Neural cell (in vitro differentiated cells): ENCODE results near the gene DSCAML1. TPM values are rescaled to one million over a fixed set of nuclear protein-coding genes. Genes with fewer than 3 reads are reported as not detected.
A peak's percentile ranks its signal among the peaks of the same experiment; 100 is the strongest.

ENCODE experiments used
- H2AFZ ChIP-seq: fragments of 200-600, 300-800 bp; sonication (generic), shearing (Covaris generic); 2 replicates; pipeline ENCODE4 v1.6.0; 2014; ENCODE audit warnings: low read depth, mild to moderate bottlenecking, antibody characterized with exemption, low read length, moderate library complexity
- H3F3A ChIP-seq: fragments of 200-600 bp; shearing (Covaris generic); 2 replicates; pipeline ENCODE4 v1.6.1; 2016; ENCODE audit warnings: mild to moderate bottlenecking, moderate library complexity, mixed read lengths, antibody characterized with exemption, low read length; ENCODE audit not compliant: insufficient read depth, poor library complexity, severe bottlenecking
- H3K27ac ChIP-seq: fragments of 200-600, 300-800 bp; sonication (generic), shearing (Covaris generic); 2 replicates; pipeline ENCODE4 v1.5.1; 2014; ENCODE audit warnings: mild to moderate bottlenecking, low read length, moderate library complexity
- H3K27me3 ChIP-seq: fragments of 300-800, 200-600 bp; sonication (generic), shearing (Covaris generic); 2 replicates; pipeline ENCODE4 v1.6.0; 2014; ENCODE audit warnings: mild to moderate bottlenecking, low read depth, low read length, moderate library complexity; ENCODE audit not compliant: insufficient read depth
- H3K36me3 ChIP-seq: fragments of 300-800, 200-600 bp; sonication (generic), shearing (Covaris generic); 2 replicates; pipeline ENCODE4 v1.5.1; 2014; ENCODE audit warnings: mild to moderate bottlenecking, antibody characterized with exemption, low read length, moderate library complexity; ENCODE audit not compliant: insufficient read depth
- H3K4me2 ChIP-seq: fragments of 300-800, 200-600 bp; sonication (generic), shearing (Covaris generic); 2 replicates; pipeline ENCODE4 v1.6.0; 2014; ENCODE audit warnings: mild to moderate bottlenecking, low read length
- H3K4me3 ChIP-seq: fragments of 300-800, 200-600 bp; sonication (generic), shearing (Covaris generic); 2 replicates; pipeline ENCODE4 v1.5.1; 2014; ENCODE audit warnings: mild to moderate bottlenecking, low read length, moderate library complexity
- H3K79me2 ChIP-seq: fragments of 200-600 bp; shearing (Covaris generic); replicated peaks from 2 replicates; pipeline ENCODE4 v1.6.0; 2014; ENCODE audit warnings: mild to moderate bottlenecking, low read length, moderate library complexity; ENCODE audit not compliant: insufficient read depth
- H3K9ac ChIP-seq: fragments of 300-800, 200-600 bp; sonication (generic), shearing (Covaris generic); 2 replicates; pipeline ENCODE4 v1.6.1; 2016; ENCODE audit warnings: mild to moderate bottlenecking, low read length, mixed read lengths
- H3K9me2 ChIP-seq: fragments of 200-600 bp; shearing (Covaris generic); 2 replicates; pipeline ENCODE4 v1.6.1; 2016; ENCODE audit warnings: mild to moderate bottlenecking, low read length, mixed read lengths; ENCODE audit not compliant: insufficient read depth
- H3K9me3 ChIP-seq: fragments of 200-600, 300-800 bp; sonication (generic), shearing (Covaris generic); 2 replicates; pipeline ENCODE4 v1.6.1; 2016; ENCODE audit warnings: mild to moderate bottlenecking, mixed run types, low read length, moderate library complexity, mixed read lengths
- H4K20me1 ChIP-seq: fragments of 200-600 bp; shearing (Covaris generic); 2 replicates; pipeline ENCODE4 v1.6.1; 2016; ENCODE audit warnings: mild to moderate bottlenecking, mixed run types; ENCODE audit not compliant: insufficient read depth
- EP300 ChIP-seq: fragments of 450-650 bp; conservative IDR thresholded peaks from 2 replicates; pipeline ENCODE4 v1.6.1; 2014; ENCODE audit warnings: antibody characterized with exemption, mild to moderate bottlenecking, moderate library complexity; ENCODE audit not compliant: poor library complexity, severe bottlenecking
- EZH2 ChIP-seq: fragments of 200-600, 300-800 bp; shearing (Covaris generic), sonication (generic); IDR thresholded peaks from 2 replicates; pipeline ENCODE4 v1.6.1; 2014; ENCODE audit warnings: antibody characterized with exemption, low read length, borderline replicate concordance, mild to moderate bottlenecking; ENCODE audit not compliant: insufficient read depth, poor library complexity, severe bottlenecking
- MXI1 ChIP-seq: fragments of 450-650 bp; conservative IDR thresholded peaks from 2 replicates; pipeline ENCODE4 v1.6.1; 2014; ENCODE audit warnings: antibody characterized with exemption, mild to moderate bottlenecking; ENCODE audit not compliant: poor library complexity, severe bottlenecking
- POLR2AphosphoS5 ChIP-seq: IDR thresholded peaks from 2 replicates; pipeline ENCODE4 v1.6.1; 2012
- RAD21 ChIP-seq: fragments of 450-650 bp; conservative IDR thresholded peaks from 2 replicates; pipeline ENCODE4 v1.6.1; 2014; ENCODE audit warnings: antibody characterized with exemption, mild to moderate bottlenecking, moderate library complexity
- SMC3 ChIP-seq: fragments of 450-650 bp; conservative IDR thresholded peaks from 2 replicates; pipeline ENCODE4 v1.6.1; 2014; ENCODE audit warnings: antibody characterized with exemption, mild to moderate bottlenecking, moderate library complexity; ENCODE audit not compliant: poor library complexity
- TAF1 ChIP-seq: IDR thresholded peaks from 2 replicates; pipeline ENCODE4 v1.6.1; 2012; ENCODE audit warnings: low read depth
- polyA plus RNA-seq: library from polyadenylated mRNA; depleted of rRNA; stranded (reverse); fragments of >200 nt; gene quantifications from 2 replicates; pipeline ENCODE4 v1.2.3, GENCODE V29; 2014
- TF ChIP-seq, protein P1 (sequence below): fragments of 450-650 bp; IDR thresholded peaks from 2 replicates; pipeline ENCODE4 v1.5.1; 2014; ENCODE audit warnings: antibody characterized with exemption, mild to moderate bottlenecking, moderate library complexity; ENCODE audit not compliant: poor library complexity, severe bottlenecking
- TF ChIP-seq, protein P2 (sequence below): IDR thresholded peaks from 2 replicates; pipeline ENCODE4 v1.6.1; 2012; ENCODE audit warnings: borderline replicate concordance

Gene DSCAML1
- polyA plus RNA-seq, 1 donor from 2014 or later, result 1.3 TPM

DNA sequence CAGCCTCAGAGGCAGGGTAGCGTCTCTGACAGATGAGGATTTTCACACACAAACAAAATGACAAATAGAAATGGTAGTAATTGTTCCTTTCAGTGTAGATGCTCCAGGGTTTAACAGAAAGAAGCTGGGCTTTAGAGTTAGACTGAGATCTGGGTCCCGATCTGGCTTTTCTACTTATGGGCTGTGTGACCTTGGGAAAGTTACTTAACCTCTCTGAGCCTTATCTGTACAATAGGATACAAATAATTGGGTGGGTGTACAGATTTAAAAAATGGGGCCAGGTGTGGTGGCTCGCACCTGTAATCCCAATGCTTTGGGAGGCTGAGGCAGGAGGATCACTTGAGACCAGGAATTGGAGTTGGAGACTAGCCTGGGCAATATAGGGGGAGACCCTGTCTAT, 264.4 kb downstream of the DSCAML1 start:
- no peak overlapping the region for H3K9ac ChIP-seq
- no peaks in the 10 kb centered on the region for H3K9me3 ChIP-seq
- H3K27me3 ChIP-seq, result no peaks in the 10 kb centered on the region
- H3K79me2 ChIP-seq, result no peaks in the 10 kb centered on the region
- H2AFZ ChIP-seq, result no peak overlapping the region
- H3K4me3 ChIP-seq, result no peak overlapping the region
- no peaks in the 10 kb centered on the region for H3K9me2 ChIP-seq
- no peak overlapping the region for H3K27ac ChIP-seq
- no peaks in the 10 kb centered on the region for H3K36me3 ChIP-seq
- TF ChIP-seq EP300 (no peak), TAF1 (no peak), EZH2 (no peak), POLR2AphosphoS5 (no peak), MXI1 (no peak), RAD21 (no peak), SMC3 (no peak)
- TF ChIP-seq, protein P1, sequence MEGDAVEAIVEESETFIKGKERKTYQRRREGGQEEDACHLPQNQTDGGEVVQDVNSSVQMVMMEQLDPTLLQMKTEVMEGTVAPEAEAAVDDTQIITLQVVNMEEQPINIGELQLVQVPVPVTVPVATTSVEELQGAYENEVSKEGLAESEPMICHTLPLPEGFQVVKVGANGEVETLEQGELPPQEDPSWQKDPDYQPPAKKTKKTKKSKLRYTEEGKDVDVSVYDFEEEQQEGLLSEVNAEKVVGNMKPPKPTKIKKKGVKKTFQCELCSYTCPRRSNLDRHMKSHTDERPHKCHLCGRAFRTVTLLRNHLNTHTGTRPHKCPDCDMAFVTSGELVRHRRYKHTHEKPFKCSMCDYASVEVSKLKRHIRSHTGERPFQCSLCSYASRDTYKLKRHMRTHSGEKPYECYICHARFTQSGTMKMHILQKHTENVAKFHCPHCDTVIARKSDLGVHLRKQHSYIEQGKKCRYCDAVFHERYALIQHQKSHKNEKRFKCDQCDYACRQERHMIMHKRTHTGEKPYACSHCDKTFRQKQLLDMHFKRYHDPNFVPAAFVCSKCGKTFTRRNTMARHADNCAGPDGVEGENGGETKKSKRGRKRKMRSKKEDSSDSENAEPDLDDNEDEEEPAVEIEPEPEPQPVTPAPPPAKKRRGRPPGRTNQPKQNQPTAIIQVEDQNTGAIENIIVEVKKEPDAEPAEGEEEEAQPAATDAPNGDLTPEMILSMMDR, result no peak
- TF ChIP-seq, protein P2, sequence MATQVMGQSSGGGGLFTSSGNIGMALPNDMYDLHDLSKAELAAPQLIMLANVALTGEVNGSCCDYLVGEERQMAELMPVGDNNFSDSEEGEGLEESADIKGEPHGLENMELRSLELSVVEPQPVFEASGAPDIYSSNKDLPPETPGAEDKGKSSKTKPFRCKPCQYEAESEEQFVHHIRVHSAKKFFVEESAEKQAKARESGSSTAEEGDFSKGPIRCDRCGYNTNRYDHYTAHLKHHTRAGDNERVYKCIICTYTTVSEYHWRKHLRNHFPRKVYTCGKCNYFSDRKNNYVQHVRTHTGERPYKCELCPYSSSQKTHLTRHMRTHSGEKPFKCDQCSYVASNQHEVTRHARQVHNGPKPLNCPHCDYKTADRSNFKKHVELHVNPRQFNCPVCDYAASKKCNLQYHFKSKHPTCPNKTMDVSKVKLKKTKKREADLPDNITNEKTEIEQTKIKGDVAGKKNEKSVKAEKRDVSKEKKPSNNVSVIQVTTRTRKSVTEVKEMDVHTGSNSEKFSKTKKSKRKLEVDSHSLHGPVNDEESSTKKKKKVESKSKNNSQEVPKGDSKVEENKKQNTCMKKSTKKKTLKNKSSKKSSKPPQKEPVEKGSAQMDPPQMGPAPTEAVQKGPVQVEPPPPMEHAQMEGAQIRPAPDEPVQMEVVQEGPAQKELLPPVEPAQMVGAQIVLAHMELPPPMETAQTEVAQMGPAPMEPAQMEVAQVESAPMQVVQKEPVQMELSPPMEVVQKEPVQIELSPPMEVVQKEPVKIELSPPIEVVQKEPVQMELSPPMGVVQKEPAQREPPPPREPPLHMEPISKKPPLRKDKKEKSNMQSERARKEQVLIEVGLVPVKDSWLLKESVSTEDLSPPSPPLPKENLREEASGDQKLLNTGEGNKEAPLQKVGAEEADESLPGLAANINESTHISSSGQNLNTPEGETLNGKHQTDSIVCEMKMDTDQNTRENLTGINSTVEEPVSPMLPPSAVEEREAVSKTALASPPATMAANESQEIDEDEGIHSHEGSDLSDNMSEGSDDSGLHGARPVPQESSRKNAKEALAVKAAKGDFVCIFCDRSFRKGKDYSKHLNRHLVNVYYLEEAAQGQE, result no peak
- H4K20me1 ChIP-seq, result no peaks in the 10 kb centered on the region
- no peaks in the 10 kb centered on the region for H3F3A ChIP-seq
- H3K4me2 ChIP-seq, result no peak overlapping the region

DNA sequence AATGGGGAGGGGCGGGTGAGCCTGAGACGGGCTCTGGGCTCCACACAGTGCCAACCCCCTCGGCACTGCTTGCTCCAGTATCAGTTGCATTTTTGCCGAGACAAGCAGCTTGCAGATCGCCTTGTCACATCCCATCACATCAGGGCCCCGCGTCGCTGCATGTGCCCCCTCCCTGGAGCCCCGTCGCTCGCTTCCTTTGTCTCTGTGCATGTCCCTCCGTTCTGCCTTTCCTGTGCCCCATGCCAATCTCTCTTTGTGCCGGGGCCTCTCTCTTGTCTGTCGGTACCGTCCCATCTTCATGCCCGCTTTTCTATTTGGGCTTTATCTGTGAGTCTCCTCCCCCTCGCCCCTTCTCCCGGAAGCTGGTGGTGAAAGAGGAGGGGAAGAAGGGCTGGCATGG, 267.2 kb downstream of the DSCAML1 start:
- no peaks in the 10 kb centered on the region for H3F3A ChIP-seq
- TF ChIP-seq EP300 (peak; percentile 26), RAD21 (no peak), TAF1 (no peak), POLR2AphosphoS5 (peak; percentile 51)
- TF ChIP-seq, protein P1, result no peak
- H2AFZ ChIP-seq, result peak overlapping the region; percentile 29
- H3K9me3 ChIP-seq, result no peaks in the 10 kb centered on the region
- H3K27me3 ChIP-seq, result no peaks in the 10 kb centered on the region
- H4K20me1 ChIP-seq, result no peaks in the 10 kb centered on the region
- no peak overlapping the region for H3K4me2 ChIP-seq
- H3K9ac ChIP-seq, result peak overlapping the region; percentile 49
- peak overlapping the region; percentile 43 for H3K27ac ChIP-seq
- no peak overlapping the region for H3K4me3 ChIP-seq
- no peaks in the 10 kb centered on the region for H3K79me2 ChIP-seq
- H3K9me2 ChIP-seq, result no peaks in the 10 kb centered on the region
- no peaks in the 10 kb centered on the region for H3K36me3 ChIP-seq
